ENCODE measurements around the gene DPYSL5.

DNA sequence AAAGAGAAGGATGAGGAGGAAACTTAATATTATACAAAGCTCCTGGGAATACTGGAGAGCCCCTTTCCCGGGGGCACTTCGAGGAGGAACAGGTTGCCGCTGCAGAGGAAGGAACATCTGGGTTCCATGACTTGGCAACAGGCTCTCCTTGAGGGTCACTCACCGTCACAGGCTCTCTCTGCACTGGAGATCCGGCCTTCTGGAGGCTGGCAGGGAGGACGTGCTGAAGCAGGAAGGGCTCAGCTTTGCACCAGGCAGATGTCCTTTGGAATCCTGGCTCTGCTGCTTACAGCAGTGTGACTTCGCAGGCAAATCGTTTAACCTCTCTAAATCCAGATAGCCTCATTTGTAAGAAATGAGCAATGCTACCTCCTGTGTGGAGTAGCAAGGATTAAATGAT is 2.9 kb upstream of the DPYSL5 start:
- TF ChIP-seq, protein P1, sequence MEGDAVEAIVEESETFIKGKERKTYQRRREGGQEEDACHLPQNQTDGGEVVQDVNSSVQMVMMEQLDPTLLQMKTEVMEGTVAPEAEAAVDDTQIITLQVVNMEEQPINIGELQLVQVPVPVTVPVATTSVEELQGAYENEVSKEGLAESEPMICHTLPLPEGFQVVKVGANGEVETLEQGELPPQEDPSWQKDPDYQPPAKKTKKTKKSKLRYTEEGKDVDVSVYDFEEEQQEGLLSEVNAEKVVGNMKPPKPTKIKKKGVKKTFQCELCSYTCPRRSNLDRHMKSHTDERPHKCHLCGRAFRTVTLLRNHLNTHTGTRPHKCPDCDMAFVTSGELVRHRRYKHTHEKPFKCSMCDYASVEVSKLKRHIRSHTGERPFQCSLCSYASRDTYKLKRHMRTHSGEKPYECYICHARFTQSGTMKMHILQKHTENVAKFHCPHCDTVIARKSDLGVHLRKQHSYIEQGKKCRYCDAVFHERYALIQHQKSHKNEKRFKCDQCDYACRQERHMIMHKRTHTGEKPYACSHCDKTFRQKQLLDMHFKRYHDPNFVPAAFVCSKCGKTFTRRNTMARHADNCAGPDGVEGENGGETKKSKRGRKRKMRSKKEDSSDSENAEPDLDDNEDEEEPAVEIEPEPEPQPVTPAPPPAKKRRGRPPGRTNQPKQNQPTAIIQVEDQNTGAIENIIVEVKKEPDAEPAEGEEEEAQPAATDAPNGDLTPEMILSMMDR (IDR thresholded peaks at IDR 0.05; ENCODE audit: borderline replicate concordance, extremely low read depth, low read length, poor library complexity, severe bottlenecking), result no peak
- TF ChIP-seq EZH2 (IDR thresholded peaks at IDR 0.05; ENCODE audit: borderline replicate concordance, low read depth, low read length, severe bottlenecking), result no peak

Data from DND-41 (cell line).